WTC11 (cell line): ENCODE results near the gene HAUS5. TPM values are rescaled to one million over a fixed set of nuclear protein-coding genes. Genes with fewer than 3 reads are reported as not detected.

Experiments used
- ATAC-seq: fragments of 200-7000 bp; cut with Tn5 transposase; 2 replicates; pipeline ENCODE4 v1.10.0; 2021; ENCODE audit warnings: mild to moderate bottlenecking, moderate library complexity
- CTCF ChIA-PET: fragments of 300-600 bp; sonication (Branson Sonifier 250); formaldehyde crosslinking; loops from one replicate; lab custom pipeline; 2021; ENCODE audit warnings: antibody characterized with exemption; lab: Charles Lee
- POLR2A ChIA-PET: fragments of 350-600 bp; sonication (Branson Sonifier 250); formaldehyde crosslinking; loops from one replicate; lab custom pipeline; 2021; ENCODE audit warnings: antibody characterized with exemption; lab: Charles Lee
- DNase-seq: peaks from one replicate; pipeline ENCODE4 v3.0.0; 2021; ENCODE audit warnings: low spot score
- H3K27ac Mint-ChIP-seq: 2 replicates; pipeline ENCODE4 v1.8.0; 2021; ENCODE audit warnings: mixed read lengths
- H3K27me3 Mint-ChIP-seq: 2 replicates; pipeline ENCODE4 v1.8.0; 2021; ENCODE audit warnings: low read depth, mild to moderate bottlenecking, moderate library complexity, mixed read lengths
- H3K36me3 Mint-ChIP-seq: 2 replicates; pipeline ENCODE4 v1.8.0; 2021; ENCODE audit warnings: mixed read lengths
- H3K4me1 Mint-ChIP-seq: 2 replicates; pipeline ENCODE4 v1.8.0; 2022; ENCODE audit warnings: mixed read lengths
- H3K4me3 Mint-ChIP-seq: 2 replicates; pipeline ENCODE4 v1.8.0; 2021; ENCODE audit warnings: mild to moderate bottlenecking, moderate library complexity, mixed read lengths
- H3K9me3 Mint-ChIP-seq: 2 replicates; pipeline ENCODE4 v1.8.0; 2021; ENCODE audit warnings: mixed read lengths
- CDX4 ChIP-seq: fragments of 250-450 bp; sonication (Bioruptor Pico); IDR thresholded peaks from 2 replicates; pipeline ENCODE4 v1.9.0; 2021; ENCODE audit warnings: moderate library complexity, mild to moderate bottlenecking, inconsistent platforms, borderline replicate concordance
- EMX1 ChIP-seq: fragments of 250-450 bp; sonication (Bioruptor Pico); IDR thresholded peaks from 2 replicates; pipeline ENCODE4 v1.8.0; 2021; ENCODE audit warnings: mild to moderate bottlenecking
- KAT7 ChIP-seq: sonication (generic); formaldehyde crosslinking; IDR thresholded peaks from 2 replicates; pipeline ENCODE4 v1.8.1; 2023; ENCODE audit warnings: missing genetic modification reagents, mild to moderate bottlenecking, borderline replicate concordance
- NFATC4 ChIP-seq: fragments of 250-450 bp; sonication (Bioruptor Pico); IDR thresholded peaks from 2 replicates; pipeline ENCODE4 v1.9.0; 2021; ENCODE audit warnings: mild to moderate bottlenecking
- NFE2L1 ChIP-seq: sonication (generic); formaldehyde crosslinking; IDR thresholded peaks from 2 replicates; pipeline ENCODE4 v1.8.1; 2023; ENCODE audit warnings: missing genetic modification reagents
- OVOL2 ChIP-seq: fragments of 250-450 bp; sonication (Bioruptor Pico); IDR thresholded peaks from 2 replicates; pipeline ENCODE4 v1.9.0; 2021; ENCODE audit warnings: mild to moderate bottlenecking, borderline replicate concordance
- SMAD4 ChIP-seq: sonication (generic); formaldehyde crosslinking; IDR thresholded peaks from 2 replicates; pipeline ENCODE4 v1.8.0; 2022; ENCODE audit warnings: mild to moderate bottlenecking, missing genetic modification reagents
- ZBTB21 ChIP-seq: sonication (generic); formaldehyde crosslinking; IDR thresholded peaks from 2 replicates; pipeline ENCODE4 v1.8.1; 2023; ENCODE audit warnings: mild to moderate bottlenecking, missing genetic modification reagents, borderline replicate concordance
- ZNF232 ChIP-seq: sonication (generic); formaldehyde crosslinking; IDR thresholded peaks from 2 replicates; pipeline ENCODE4 v1.8.0; 2022; ENCODE audit warnings: mild to moderate bottlenecking, missing genetic modification reagents
- ZNF423 ChIP-seq: fragments of 250-450 bp; sonication (Bioruptor Pico); IDR thresholded peaks from 2 replicates; pipeline ENCODE4 v2.1.2; 2022; ENCODE audit warnings: mild to moderate bottlenecking, moderate library complexity
- total RNA-seq: library from RNA; stranded (reverse); gene quantifications from 3 replicates; pipeline ENCODE4 v1.2.3, GENCODE V29; 2021
- TF ChIP-seq, protein P1 (sequence below): sonication (generic); formaldehyde crosslinking; conservative IDR thresholded peaks from 2 replicates; pipeline ENCODE4 v1.8.1; 2022; ENCODE audit warnings: mild to moderate bottlenecking, missing genetic modification reagents
- TF ChIP-seq, protein P2 (sequence below): sonication (generic); formaldehyde crosslinking; IDR thresholded peaks from 2 replicates; pipeline ENCODE4 v1.8.1; 2022; ENCODE audit warnings: missing genetic modification reagents, borderline replicate concordance
- TF ChIP-seq, protein P3 (sequence below): sonication (generic); formaldehyde crosslinking; IDR thresholded peaks from 2 replicates; pipeline ENCODE4 v1.8.0; 2022; ENCODE audit warnings: mild to moderate bottlenecking, missing genetic modification reagents
- TF ChIP-seq, protein P4 (sequence below): sonication (generic); formaldehyde crosslinking; IDR thresholded peaks from 2 replicates; pipeline ENCODE4 v1.8.0; 2023; ENCODE audit warnings: mild to moderate bottlenecking, missing genetic modification reagents

Gene HAUS5
- total RNA-seq, 1 experiment from 2014 or later = 25.4 TPM

GRCh38 chr19:35562776-35563175 lies 49.8 kb upstream of the HAUS5 start:
- POLR2A ChIA-PET = no interaction called here
- Mint-ChIP-seq H3K4me1 (peaks cover 3% of the 10 kb centered on the region; the same call in 1 of the 2 replicates), H3K36me3 (no peaks in the 10 kb centered on the region), H3K9me3 (no peaks in the 10 kb centered on the region), H3K27me3 (peaks cover 41% of the 10 kb centered on the region), H3K27ac (no peak overlapping the region), H3K4me3 (no peak overlapping the region)
- no peak for DNase-seq
- CTCF ChIA-PET = interaction anchor here (0.6 to 1.6 kb wide), 6 partner anchors 38 to 421 kb away, joined by 3 to 5 read pairs (median 3); partner anchors contain the start of gene COX6B1
- TF ChIP-seq KAT7 (CRISPR knock-in tag) = no peak
- no peak for TF ChIP-seq NFATC4 (CRISPR knock-in tag)
- TF ChIP-seq, protein P1, sequence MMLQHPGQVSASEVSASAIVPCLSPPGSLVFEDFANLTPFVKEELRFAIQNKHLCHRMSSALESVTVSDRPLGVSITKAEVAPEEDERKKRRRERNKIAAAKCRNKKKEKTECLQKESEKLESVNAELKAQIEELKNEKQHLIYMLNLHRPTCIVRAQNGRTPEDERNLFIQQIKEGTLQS = no peak
- TF ChIP-seq ZNF423 (CRISPR knock-in tag) = no peak
- ATAC-seq = no peak

DNA sequence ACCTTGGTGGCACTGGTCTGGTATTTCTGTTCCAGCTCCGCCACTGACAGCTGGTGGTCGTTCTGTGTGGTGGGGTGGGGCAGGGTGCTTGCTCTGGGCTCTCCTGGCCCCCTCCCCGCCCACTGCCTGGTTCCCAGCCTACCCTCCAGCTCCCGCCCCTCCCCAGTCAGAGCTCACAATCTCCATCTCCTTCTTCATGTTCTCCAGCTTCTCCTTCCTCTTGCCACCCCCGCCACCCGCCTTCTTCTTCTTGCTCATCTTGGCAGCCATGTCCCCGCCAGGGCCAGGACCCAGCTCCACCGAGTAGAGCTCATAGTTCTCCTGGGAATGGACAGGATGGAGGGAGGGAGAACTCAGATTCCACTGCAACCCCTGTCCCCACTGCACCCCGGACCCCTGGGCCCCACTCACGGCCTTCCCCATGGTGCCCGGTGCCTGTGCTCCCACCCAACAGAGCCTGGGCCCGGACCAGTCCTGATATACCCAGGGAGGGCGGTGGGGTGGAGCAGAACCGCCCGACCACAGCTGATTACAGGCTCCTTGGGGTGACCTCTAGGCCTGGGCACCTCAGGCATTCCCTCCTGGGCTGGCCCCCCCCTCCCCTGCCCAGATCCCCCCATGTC lies 49.2 kb upstream of the HAUS5 start, which contains the start of gene ATP4A:
TSS of gene ATP4A (minus strand) at position 452 of the 623 bp plus-strand sequence. CDS start at position 423, 29 bp downstream.
- ChIA-PET CTCF (interaction anchor here (0.6 to 1.6 kb wide), 6 partner anchors 38 to 422 kb away, joined by 3 to 5 read pairs (median 3); partner anchors contain the start of gene COX6B1), POLR2A (no interaction called here)
- Mint-ChIP-seq H3K4me1 (peaks cover 3% of the 10 kb centered on the region; the same call in 1 of the 2 replicates), H3K27ac (no peak within 1 kb of the TSS), H3K9me3 (no peaks in the 10 kb centered on the region), H3K4me3 (no peak within 1 kb of the TSS), H3K27me3 (peaks cover 42% of the 10 kb centered on the region), H3K36me3 (no peaks in the 10 kb centered on the region)
- no peak for DNase-seq
- no peak for TF ChIP-seq SMAD4 (CRISPR knock-in tag)
- TF ChIP-seq ZNF232 (CRISPR knock-in tag) = no peak
- TF ChIP-seq, protein P2, sequence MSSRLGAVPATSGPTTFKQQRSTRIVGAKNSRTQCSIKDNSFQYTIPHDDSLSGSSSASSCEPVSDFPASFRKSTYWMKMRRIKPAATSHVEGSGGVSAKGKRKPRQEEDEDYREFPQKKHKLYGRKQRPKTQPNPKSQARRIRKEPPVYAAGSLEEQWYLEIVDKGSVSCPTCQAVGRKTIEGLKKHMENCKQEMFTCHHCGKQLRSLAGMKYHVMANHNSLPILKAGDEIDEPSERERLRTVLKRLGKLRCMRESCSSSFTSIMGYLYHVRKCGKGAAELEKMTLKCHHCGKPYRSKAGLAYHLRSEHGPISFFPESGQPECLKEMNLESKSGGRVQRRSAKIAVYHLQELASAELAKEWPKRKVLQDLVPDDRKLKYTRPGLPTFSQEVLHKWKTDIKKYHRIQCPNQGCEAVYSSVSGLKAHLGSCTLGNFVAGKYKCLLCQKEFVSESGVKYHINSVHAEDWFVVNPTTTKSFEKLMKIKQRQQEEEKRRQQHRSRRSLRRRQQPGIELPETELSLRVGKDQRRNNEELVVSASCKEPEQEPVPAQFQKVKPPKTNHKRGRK (CRISPR knock-in tag) = no peak
- TF ChIP-seq, protein P3, sequence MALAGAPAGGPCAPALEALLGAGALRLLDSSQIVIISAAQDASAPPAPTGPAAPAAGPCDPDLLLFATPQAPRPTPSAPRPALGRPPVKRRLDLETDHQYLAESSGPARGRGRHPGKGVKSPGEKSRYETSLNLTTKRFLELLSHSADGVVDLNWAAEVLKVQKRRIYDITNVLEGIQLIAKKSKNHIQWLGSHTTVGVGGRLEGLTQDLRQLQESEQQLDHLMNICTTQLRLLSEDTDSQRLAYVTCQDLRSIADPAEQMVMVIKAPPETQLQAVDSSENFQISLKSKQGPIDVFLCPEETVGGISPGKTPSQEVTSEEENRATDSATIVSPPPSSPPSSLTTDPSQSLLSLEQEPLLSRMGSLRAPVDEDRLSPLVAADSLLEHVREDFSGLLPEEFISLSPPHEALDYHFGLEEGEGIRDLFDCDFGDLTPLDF (CRISPR knock-in tag) = no peak
- TF ChIP-seq, protein P4, sequence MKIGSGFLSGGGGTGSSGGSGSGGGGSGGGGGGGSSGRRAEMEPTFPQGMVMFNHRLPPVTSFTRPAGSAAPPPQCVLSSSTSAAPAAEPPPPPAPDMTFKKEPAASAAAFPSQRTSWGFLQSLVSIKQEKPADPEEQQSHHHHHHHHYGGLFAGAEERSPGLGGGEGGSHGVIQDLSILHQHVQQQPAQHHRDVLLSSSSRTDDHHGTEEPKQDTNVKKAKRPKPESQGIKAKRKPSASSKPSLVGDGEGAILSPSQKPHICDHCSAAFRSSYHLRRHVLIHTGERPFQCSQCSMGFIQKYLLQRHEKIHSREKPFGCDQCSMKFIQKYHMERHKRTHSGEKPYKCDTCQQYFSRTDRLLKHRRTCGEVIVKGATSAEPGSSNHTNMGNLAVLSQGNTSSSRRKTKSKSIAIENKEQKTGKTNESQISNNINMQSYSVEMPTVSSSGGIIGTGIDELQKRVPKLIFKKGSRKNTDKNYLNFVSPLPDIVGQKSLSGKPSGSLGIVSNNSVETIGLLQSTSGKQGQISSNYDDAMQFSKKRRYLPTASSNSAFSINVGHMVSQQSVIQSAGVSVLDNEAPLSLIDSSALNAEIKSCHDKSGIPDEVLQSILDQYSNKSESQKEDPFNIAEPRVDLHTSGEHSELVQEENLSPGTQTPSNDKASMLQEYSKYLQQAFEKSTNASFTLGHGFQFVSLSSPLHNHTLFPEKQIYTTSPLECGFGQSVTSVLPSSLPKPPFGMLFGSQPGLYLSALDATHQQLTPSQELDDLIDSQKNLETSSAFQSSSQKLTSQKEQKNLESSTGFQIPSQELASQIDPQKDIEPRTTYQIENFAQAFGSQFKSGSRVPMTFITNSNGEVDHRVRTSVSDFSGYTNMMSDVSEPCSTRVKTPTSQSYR (CRISPR knock-in tag) = no peak
- TF ChIP-seq EMX1 (CRISPR knock-in tag) = no peak
- TF ChIP-seq OVOL2 (CRISPR knock-in tag) = no peak
- TF ChIP-seq ZBTB21 (CRISPR knock-in tag) = no peak
- TF ChIP-seq NFE2L1 (CRISPR knock-in tag) = no peak
- TF ChIP-seq CDX4 (CRISPR knock-in tag) = no peak
- no peak for ATAC-seq
